Esophagus muscularis mucosa (tissue), 3 donors: Measurements from ENCODE around the gene KCTD16.

ENCODE experiments used
- CTCF ChIP-seq, 3 experiments: fragments of 200-600 bp in 2 of 3; fragments of 450-650 bp in 1 of 3; sonication (generic) in 2 of 3; IDR thresholded peaks; one replicate each; pipeline ENCODE4 v1.5.1; 2017 to 2019; ENCODE audit warnings: antibody characterized with exemption in 3 of 3, mild to moderate bottlenecking in 2 of 3, moderate library complexity in 1 of 3
- POLR2A ChIP-seq: fragments of 450-650 bp; IDR thresholded peaks from one replicate; pipeline ENCODE4 v1.6.1; 2017; ENCODE audit warnings: antibody characterized with exemption, moderate library complexity, mild to moderate bottlenecking, low read depth
- POLR2AphosphoS5 ChIP-seq, 2 donors: sonication (generic); formaldehyde crosslinking; IDR thresholded peaks; one replicate each; pipeline ENCODE4 v1.6.1; 2017; ENCODE audit warnings: antibody characterized with exemption in 2 of 2

DNA sequence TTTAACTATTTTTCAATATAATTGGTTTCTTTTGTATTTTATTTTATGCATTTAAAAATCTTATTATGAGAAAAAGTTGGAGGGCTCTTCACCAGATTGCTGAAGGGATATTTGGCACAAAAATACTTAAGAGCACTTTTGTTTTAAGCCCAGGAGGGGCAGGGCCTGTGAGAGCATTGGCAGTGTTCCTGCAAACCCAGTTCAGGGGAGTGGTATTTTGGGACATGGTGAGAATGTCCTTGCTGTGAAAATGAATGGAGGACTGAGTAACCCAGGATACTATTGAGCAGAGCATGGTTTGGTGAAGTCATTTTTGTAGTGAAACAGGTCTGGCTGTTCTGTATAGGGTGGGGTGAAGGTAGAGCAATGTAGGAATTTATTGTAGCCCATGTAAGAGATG, 121.4 kb downstream of the KCTD16 start:
- no peak for TF ChIP-seq CTCF (IDR thresholded peaks at IDR 0.05)
- TF ChIP-seq POLR2A = no peak
- no peak for TF ChIP-seq POLR2AphosphoS5 (IDR thresholded peaks at IDR 0.05)
